K562 (cell line): ENCODE measurements around the gene IGF2R. TPM values are rescaled to one million over a fixed set of nuclear protein-coding genes. Genes with fewer than 3 reads are reported as not detected.

ENCODE experiments used
- ATAC-seq: fragments of 200-7000 bp; cut with Tn5 transposase; 3 replicates; pipeline ENCODE4 v1.9.1; 2020; ENCODE audit warnings: moderate library complexity
- BruUV-seq: library from RNA; stranded (reverse); fragments of 400-500 nt; replicated peaks from 2 replicates; lab custom pipeline; 2021; lab: Mats Ljungman, UMichigan
- CTCF ChIA-PET: fragments of 300-600 bp; formaldehyde crosslinking; extraction: SDS; loops from one replicate; lab custom pipeline; 2021; ENCODE audit warnings: low intra/inter-chr PET ratio; lab: Yijun Ruan, JAX
- POLR2A ChIA-PET: fragments of 300-600, 350-650 bp; sonication (Branson Sonifier 250); formaldehyde crosslinking; extraction: SDS; loops from one replicate; lab custom pipeline; 2021; ENCODE audit warnings: antibody characterized with exemption, inconsistent platforms; lab: Yijun Ruan, JAX
- DNase-seq, 4 experiments: peaks; one replicate each; pipeline versions ENCODE4 v3.0.0 to v3.0.0-alpha.2; 2011 to 2018; ENCODE audit warnings: low spot score in 3 of 4, mixed read lengths in 3 of 4; ENCODE audit errors: extremely low read depth in 1 of 4
- FAIRE-seq: peaks from 2 replicates; lab custom pipeline; 2011; peaks lifted over from hg19 to GRCh38; lab: Jason Lieb, UNC
- H2AFZ ChIP-seq: 2 replicates; pipeline ENCODE4 v1.6.0; 2011; ENCODE audit warnings: low read depth, low read length, control low read depth, inconsistent platforms
- H3K27ac ChIP-seq: fragments of 200-600 bp; 3 replicates; pipeline ENCODE4 v1.8.0; 2011; ENCODE audit warnings: low read depth, mild to moderate bottlenecking, control low read depth, inconsistent platforms, low read length, moderate library complexity, mixed read lengths; ENCODE audit errors: extremely low read depth
- H3K27me3 ChIP-seq, 2 experiments: fragments of 300-600 bp in 1 of 2; 2 replicates in 1 of 2; 3 replicates in 1 of 2; pipeline versions ENCODE4 v1.6.0 to v1.8.0; 2011; ENCODE audit warnings: inconsistent platforms in 2 of 2, low read length in 2 of 2, mild to moderate bottlenecking in 1 of 2, mixed read lengths in 1 of 2, moderate library complexity in 1 of 2; ENCODE audit not compliant: control insufficient read depth in 2 of 2, insufficient read depth in 2 of 2
- H3K36me3 ChIP-seq: fragments of 300-600 bp; 3 replicates; pipeline ENCODE4 v1.8.0; 2011; ENCODE audit warnings: mild to moderate bottlenecking, low read length, inconsistent platforms; ENCODE audit not compliant: control insufficient read depth, insufficient read depth
- H3K4me1 ChIP-seq, 2 experiments: fragments of 200-600 bp in 1 of 2; replicated peaks in 1 of 2; 2 replicates in 1 of 2; 3 replicates in 1 of 2; pipeline versions ENCODE4 v1.5.1 to v1.8.0; 2011; ENCODE audit warnings: inconsistent platforms in 2 of 2, low read length in 2 of 2, mild to moderate bottlenecking in 1 of 2, mixed read lengths in 1 of 2, moderate library complexity in 1 of 2; ENCODE audit not compliant: control insufficient read depth in 2 of 2, insufficient read depth in 2 of 2
- H3K4me2 ChIP-seq: 2 replicates; pipeline ENCODE4 v1.6.1; 2011; ENCODE audit warnings: low read length, control low read depth, inconsistent platforms, mixed read lengths; ENCODE audit not compliant: insufficient read depth
- H3K4me3 ChIP-seq: fragments of 200-600 bp; sonication (generic), shearing (Covaris generic); 2 replicates; pipeline ENCODE4 v1.5.1; 2016; ENCODE audit warnings: control low read depth, inconsistent platforms
- H3K79me2 ChIP-seq: fragments of 200-600 bp; 3 replicates; pipeline ENCODE4 v1.8.0; 2011; ENCODE audit warnings: low read length, inconsistent platforms; ENCODE audit not compliant: control insufficient read depth, insufficient read depth
- H3K9ac ChIP-seq, 2 experiments: 2 replicates each; pipeline versions ENCODE4 v1.6.0 to v1.6.1; 2011; ENCODE audit warnings: low read depth in 2 of 2, low read length in 2 of 2, control low read depth in 1 of 2, inconsistent platforms in 1 of 2, mild to moderate bottlenecking in 1 of 2, mixed read lengths in 1 of 2; ENCODE audit not compliant: insufficient read depth in 1 of 2
- H3K9me1 ChIP-seq: one replicate; pipeline ENCODE4 v1.6.0; 2011; ENCODE audit warnings: inconsistent platforms, mild to moderate bottlenecking, low read length, moderate library complexity; ENCODE audit not compliant: control insufficient read depth, insufficient read depth
- H3K9me3 ChIP-seq: replicated peaks from 2 replicates; pipeline ENCODE4 v1.5.1; 2011; ENCODE audit warnings: low read depth, low read length, inconsistent platforms; ENCODE audit not compliant: control insufficient read depth, insufficient read depth
- H4K20me1 ChIP-seq: replicated peaks from 2 replicates; pipeline ENCODE4 v1.6.1; 2011; ENCODE audit warnings: low read length, inconsistent platforms, mixed read lengths; ENCODE audit not compliant: control insufficient read depth, insufficient read depth
- KLF1 ChIP-seq: fragments of 450-650 bp; IDR thresholded peaks from 2 replicates; pipeline ENCODE4 v1.6.1; 2016; ENCODE audit warnings: missing genetic modification characterization, missing compliant biosample characterization
- SIRT6 ChIP-seq: IDR thresholded peaks from one replicate; pipeline ENCODE4 v1.6.1; 2012; ENCODE audit warnings: low read depth, mild to moderate bottlenecking, control low read depth, inconsistent platforms, low read length, moderate library complexity
- ZNF143 ChIP-seq: sonication (generic); formaldehyde crosslinking; IDR thresholded peaks from 2 replicates; pipeline ENCODE4 v1.9.0; 2022; ENCODE audit warnings: mild to moderate bottlenecking, missing genetic modification reagents
- WGBS: fragments of 100-300 bp; shearing (Covaris generic); methylation state at CpG from one replicate; pipeline ENCODE4 v1.1.6; 2016; ENCODE audit warnings: low coverage, mixed read lengths; ENCODE audit not compliant: insufficient coverage; ENCODE audit errors: missing lambda C conversion rate; 5-methylcytosine and 5-hydroxymethylcytosine counted together
- in situ Hi-C: fragments of 300-500 bp; cut with MboI; formaldehyde crosslinking; loops from 4 replicates; pipeline ENCODE4 v1.15.0; 2018; ENCODE audit warnings: inconsistent platforms, mixed read lengths
- intact Hi-C: fragments of 100-400 bp; cut with micrococcal nuclease; formaldehyde crosslinking; loops from 2 replicates; pipeline ENCODE4 v1.14.2; 2022
- polyA plus RNA-seq, 8 experiments: library from polyadenylated mRNA; depleted of rRNA in 4 of 8; stranded (reverse) in 5 of 8; unstranded in 3 of 8; fragments of >200 nt; fragmentation: Nextera tagmentation in 2 of 8; fragmentation: Illumina TruSeq in 1 of 8; extraction: Ambion mirVana in 2 of 8; extraction: Trizol in 1 of 8; gene quantifications; 2 replicates each; pipeline versions ENCODE4 v1.2.1 to v1.2.3, GENCODE V29; 2011 to 2014; ENCODE audit warnings: inconsistent platforms in 1 of 8, missing spikeins in 1 of 8
- total RNA-seq, 7 experiments: library from RNA; depleted of rRNA in 6 of 7; stranded (reverse); fragments of >200 nt in 6 of 7; fragmentation: Illumina TruSeq in 2 of 7; extraction: Trizol in 2 of 7; gene quantifications; 2 replicates each; pipeline versions ENCODE4 v1.2.1 to v1.2.3, GENCODE V29; 2011 to 2021; ENCODE audit warnings: low replicate concordance in 1 of 7
- TF ChIP-seq, protein P1 (sequence below), 3 experiments: fragments of 200-800 bp in 1 of 3; fragments of 250-450 bp in 1 of 3; fragments of 450-650 bp in 1 of 3; sonication (Bioruptor Pico) in 1 of 3; sonication (Bioruptor generic) in 1 of 3; formaldehyde crosslinking in 1 of 3; IDR thresholded peaks; 2 replicates each; pipeline versions ENCODE4 v1.6.1 to v1.8.0; 2016 to 2022; ENCODE audit warnings: mild to moderate bottlenecking in 2 of 3, missing genetic modification characterization in 2 of 3, missing compliant biosample characterization in 1 of 3, moderate library complexity in 1 of 3

The IGF2R gene
- total and polyA plus RNA-seq, 9 of the 15 experiments (the other 6 are each of a cell fraction or from before 2014, with no cell fraction given), result 3.5 to 92.3 (median 34.5) TPM

DNA sequence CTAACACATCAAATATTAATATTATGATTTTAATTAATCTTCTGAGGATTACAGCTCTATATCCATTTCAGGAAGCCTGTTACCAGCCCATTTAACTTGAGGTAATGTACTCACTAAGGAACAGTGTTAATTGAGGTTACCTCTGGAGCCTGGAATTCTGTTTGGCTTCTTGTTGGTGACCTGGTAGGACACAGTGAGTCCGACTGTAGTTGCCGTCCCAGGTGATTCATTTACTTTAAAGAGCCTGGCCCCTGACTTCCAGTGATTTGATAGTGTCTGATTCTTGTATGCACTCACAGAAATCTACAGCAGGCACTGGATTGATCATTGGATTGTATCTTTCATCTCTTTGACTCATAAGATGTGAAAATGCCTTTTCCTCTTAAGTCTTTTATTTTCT is 34.0 kb downstream of the IGF2R start:
- H3K27ac ChIP-seq, result no peak overlapping the region
- DNase-seq (no peak), ATAC-seq (no peak), FAIRE-seq (no peak)
- H3K79me2 ChIP-seq, result peaks cover 97% of the 10 kb centered on the region
- no peaks in the 10 kb centered on the region for H3K27me3 ChIP-seq
- POLR2A ChIA-PET, result interaction anchor here (1.2 kb wide), 1 partner anchor 13 kb away, joined by 4 read pairs; no protein-coding TSS in a partner anchor
- no peak overlapping the region for H3K9ac ChIP-seq
- H3K9me1 ChIP-seq, result no peaks in the 10 kb centered on the region
- H4K20me1 ChIP-seq, result no peaks in the 10 kb centered on the region; the same call in 1 of the 2 replicates
- CTCF ChIA-PET, result no interaction called here
- H3K36me3 ChIP-seq, result peaks cover 56% of the 10 kb centered on the region
- H3K4me1 ChIP-seq, result peaks cover 23 to 28% of the 10 kb centered on the region in 2 experiments
- no peak overlapping the region for H2AFZ ChIP-seq
- H3K4me2 ChIP-seq, result no peak overlapping the region
- TF ChIP-seq, protein P1, sequence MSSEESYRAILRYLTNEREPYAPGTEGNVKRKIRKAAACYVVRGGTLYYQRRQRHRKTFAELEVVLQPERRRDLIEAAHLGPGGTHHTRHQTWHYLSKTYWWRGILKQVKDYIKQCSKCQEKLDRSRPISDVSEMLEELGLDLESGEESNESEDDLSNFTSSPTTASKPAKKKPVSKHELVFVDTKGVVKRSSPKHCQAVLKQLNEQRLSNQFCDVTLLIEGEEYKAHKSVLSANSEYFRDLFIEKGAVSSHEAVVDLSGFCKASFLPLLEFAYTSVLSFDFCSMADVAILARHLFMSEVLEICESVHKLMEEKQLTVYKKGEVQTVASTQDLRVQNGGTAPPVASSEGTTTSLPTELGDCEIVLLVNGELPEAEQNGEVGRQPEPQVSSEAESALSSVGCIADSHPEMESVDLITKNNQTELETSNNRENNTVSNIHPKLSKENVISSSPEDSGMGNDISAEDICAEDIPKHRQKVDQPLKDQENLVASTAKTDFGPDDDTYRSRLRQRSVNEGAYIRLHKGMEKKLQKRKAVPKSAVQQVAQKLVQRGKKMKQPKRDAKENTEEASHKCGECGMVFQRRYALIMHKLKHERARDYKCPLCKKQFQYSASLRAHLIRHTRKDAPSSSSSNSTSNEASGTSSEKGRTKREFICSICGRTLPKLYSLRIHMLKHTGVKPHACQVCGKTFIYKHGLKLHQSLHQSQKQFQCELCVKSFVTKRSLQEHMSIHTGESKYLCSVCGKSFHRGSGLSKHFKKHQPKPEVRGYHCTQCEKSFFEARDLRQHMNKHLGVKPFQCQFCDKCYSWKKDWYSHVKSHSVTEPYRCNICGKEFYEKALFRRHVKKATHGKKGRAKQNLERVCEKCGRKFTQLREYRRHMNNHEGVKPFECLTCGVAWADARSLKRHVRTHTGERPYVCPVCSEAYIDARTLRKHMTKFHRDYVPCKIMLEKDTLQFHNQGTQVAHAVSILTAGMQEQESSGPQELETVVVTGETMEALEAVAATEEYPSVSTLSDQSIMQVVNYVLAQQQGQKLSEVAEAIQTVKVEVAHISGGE (CRISPR knock-in tag; IDR thresholded peaks at IDR 0.05), result no peak
- TF ChIP-seq KLF1 (no peak), SIRT6 (no peak), ZNF143 (CRISPR knock-in tag) (no peak)
- in situ Hi-C loops (no loop called here), intact Hi-C loops (loop anchor here (10.0 kb wide), 1 partner anchor 1098 kb away; no protein-coding TSS in a partner anchor)
- WGBS, result 77% methylated on average over 2 of the region's 2 CpGs
- BruUV-seq, result no TSS peak
- H3K9me3 ChIP-seq, result peaks cover 7% of the 10 kb centered on the region; the same call in 1 of the 2 replicates
- no peak overlapping the region for H3K4me3 ChIP-seq
